ENCODE data around the gene APOO. TPM values are rescaled to one million over a fixed set of nuclear protein-coding genes. Genes with fewer than 3 reads are reported as not detected.

APOO gene
- total RNA-seq, 4 donors from 2014 or later = 2.7 to 31.7 (median 13.9) TPM

GRCh38 chrX:23935106-23935505 lies 27.4 kb upstream of the APOO start:
- 64 to 75% methylated on average over 11 of the region's 11 CpGs for WGBS, 2 donors
- TF ChIP-seq POLR2A (IDR thresholded peaks at IDR 0.05) (no peak), CTCF (IDR thresholded peaks at IDR 0.05) (no peak)
- no peak overlapping the region for H3K4me3 ChIP-seq (ENCODE audit: low read depth, poor library complexity, severe bottlenecking)
- intact Hi-C loops (cut with DNase I; ENCODE audit: low total_unique reads) = no loop called here
- no peak for DNase-seq (ENCODE audit: low spot score in 2 of 2)

- H3K4me3 ChIP-seq (ENCODE audit: low read depth, poor library complexity, severe bottlenecking) = no peak overlapping the region
- no peak for DNase-seq (ENCODE audit: low spot score in 2 of 2)
- intact Hi-C loops (cut with DNase I; ENCODE audit: low total_unique reads) = no loop called here
- TF ChIP-seq POLR2A (IDR thresholded peaks at IDR 0.05) (no peak), CTCF (IDR thresholded peaks at IDR 0.05) (no peak)
- WGBS, 2 donors = 38 to 59% methylated on average over 1 of the region's 1 CpG
Observed at GRCh38 chrX:23932046-23932445, 24.3 kb upstream of the APOO start.

- intact Hi-C loops (cut with DNase I; ENCODE audit: low total_unique reads) = no loop called here
- TF ChIP-seq CTCF (IDR thresholded peaks at IDR 0.05) = no peak
- TF ChIP-seq POLR2A (IDR thresholded peaks at IDR 0.05) = no peak
- H3K4me3 ChIP-seq (ENCODE audit: low read depth, poor library complexity, severe bottlenecking) = no peak overlapping the region
- DNase-seq (ENCODE audit: low spot score in 2 of 2) = no peak
- WGBS, 2 donors = 7 to 17% methylated on average over 2 of the region's 2 CpGs
Observed at GRCh38 chrX:23930894-23931604, 23.3 kb upstream of the APOO start.

- DNase-seq (ENCODE audit: low spot score in 2 of 2) = no peak
- WGBS, 2 donors = 87 to 98% methylated on average over 4 of the region's 4 CpGs
- intact Hi-C loops (cut with DNase I; ENCODE audit: low total_unique reads) = no loop called here
- TF ChIP-seq POLR2A (IDR thresholded peaks at IDR 0.05) (no peak), CTCF (IDR thresholded peaks at IDR 0.05) (no peak)
- no peak overlapping the region for H3K4me3 ChIP-seq (ENCODE audit: low read depth, poor library complexity, severe bottlenecking)
Observed at GRCh38 chrX:23926015-23926414, 18.3 kb upstream of the APOO start.

GRCh38 chrX:23919706-23920320 lies 12.1 kb upstream of the APOO start:
- intact Hi-C loops (cut with DNase I; ENCODE audit: low total_unique reads) = no loop called here
- 78 to 89% methylated on average over 9 of the region's 9 CpGs for WGBS, 2 donors
- no peak for DNase-seq (ENCODE audit: low spot score in 2 of 2)
- TF ChIP-seq CTCF (IDR thresholded peaks at IDR 0.05) (no peak), POLR2A (IDR thresholded peaks at IDR 0.05) (no peak)
- H3K4me3 ChIP-seq (ENCODE audit: low read depth, poor library complexity, severe bottlenecking) = no peak overlapping the region
